ENCODE results near the gene HIF1A.

GRCh38 chr14:61699027-61699426 is 3.7 kb downstream of the HIF1A start:
- TF ChIP-seq, protein P1, sequence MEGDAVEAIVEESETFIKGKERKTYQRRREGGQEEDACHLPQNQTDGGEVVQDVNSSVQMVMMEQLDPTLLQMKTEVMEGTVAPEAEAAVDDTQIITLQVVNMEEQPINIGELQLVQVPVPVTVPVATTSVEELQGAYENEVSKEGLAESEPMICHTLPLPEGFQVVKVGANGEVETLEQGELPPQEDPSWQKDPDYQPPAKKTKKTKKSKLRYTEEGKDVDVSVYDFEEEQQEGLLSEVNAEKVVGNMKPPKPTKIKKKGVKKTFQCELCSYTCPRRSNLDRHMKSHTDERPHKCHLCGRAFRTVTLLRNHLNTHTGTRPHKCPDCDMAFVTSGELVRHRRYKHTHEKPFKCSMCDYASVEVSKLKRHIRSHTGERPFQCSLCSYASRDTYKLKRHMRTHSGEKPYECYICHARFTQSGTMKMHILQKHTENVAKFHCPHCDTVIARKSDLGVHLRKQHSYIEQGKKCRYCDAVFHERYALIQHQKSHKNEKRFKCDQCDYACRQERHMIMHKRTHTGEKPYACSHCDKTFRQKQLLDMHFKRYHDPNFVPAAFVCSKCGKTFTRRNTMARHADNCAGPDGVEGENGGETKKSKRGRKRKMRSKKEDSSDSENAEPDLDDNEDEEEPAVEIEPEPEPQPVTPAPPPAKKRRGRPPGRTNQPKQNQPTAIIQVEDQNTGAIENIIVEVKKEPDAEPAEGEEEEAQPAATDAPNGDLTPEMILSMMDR (IDR thresholded peaks at IDR 0.05; ENCODE audit: insufficient read depth, low read length, poor library complexity, severe bottlenecking), result no peak
- no peak for TF ChIP-seq EZH2phosphoT487 (conservative IDR thresholded peaks at IDR 0.05; ENCODE audit: low read length)
